ENCODE measurements around the gene HDDC3. TPM values are rescaled to one million over a fixed set of nuclear protein-coding genes. Genes with fewer than 3 reads are reported as not detected.

The HDDC3 gene
- total and polyA plus RNA-seq, 8 donors: 12.1 to 22.1 (median 19.2) TPM; not detected in 2

- Histone ChIP-seq H3K36me3 (peaks cover 4 to 79% (median 14%) of the 10 kb centered on the region in 4 donors), H3K27me3 (no peaks in the 10 kb centered on the region), H3K27ac (no peak overlapping the region), H3K9me3 (no peaks in the 10 kb centered on the region), H3K4me3 (no peak overlapping the region), H3K4me1 (no peaks in the 10 kb centered on the region)
- DNase-seq: no peak
- WGBS, 5 donors: 33 to 69% (median 47%) methylated on average over 1 of the region's 1 CpG
- intact Hi-C loops (cut with DNase I; ENCODE audit: low total_unique reads): no loop called here
- TF ChIP-seq POLR2A (IDR thresholded peaks at IDR 0.05): no peak
- TF ChIP-seq EP300 (IDR thresholded peaks at IDR 0.05): no peak
- TF ChIP-seq CTCF (IDR thresholded peaks at IDR 0.05): no peak
- no peak for TF ChIP-seq POLR2AphosphoS5 (IDR thresholded peaks at IDR 0.05)
Observed at GRCh38 chr15:90979582-90979981, 47.2 kb upstream of the HDDC3 start.

GRCh38 chr15:90974216-90974615, 41.9 kb upstream of the HDDC3 start:
- Histone ChIP-seq H3K27ac (no peak overlapping the region), H3K9me3 (no peaks in the 10 kb centered on the region), H3K4me1 (no peaks in the 10 kb centered on the region), H3K27me3 (no peaks in the 10 kb centered on the region), H3K36me3 (peaks cover 9 to 72% (median 20%) of the 10 kb centered on the region in 4 donors), H3K4me3 (no peak overlapping the region)
- no peak for DNase-seq
- TF ChIP-seq EP300 (IDR thresholded peaks at IDR 0.05): no peak
- no peak for TF ChIP-seq CTCF (IDR thresholded peaks at IDR 0.05)
- no peak for TF ChIP-seq POLR2A (IDR thresholded peaks at IDR 0.05)
- no peak for TF ChIP-seq POLR2AphosphoS5 (IDR thresholded peaks at IDR 0.05)
- WGBS, 5 donors: 92 to 97% (median 94%) methylated on average over 20 to 21 of the region's 21 CpGs
- intact Hi-C loops (cut with DNase I; ENCODE audit: low total_unique reads): no loop called here

- H3K4me3 ChIP-seq: no peak overlapping the region
- H3K27ac ChIP-seq: no peak overlapping the region
- H3K27me3 ChIP-seq: no peaks in the 10 kb centered on the region
- no peaks in the 10 kb centered on the region for H3K9me3 ChIP-seq
- WGBS, 5 donors: 87 to 98% (median 95%) methylated on average over 5 of the region's 5 CpGs
- no peaks in the 10 kb centered on the region for H3K4me1 ChIP-seq
- TF ChIP-seq EP300 (IDR thresholded peaks at IDR 0.05): no peak
- TF ChIP-seq POLR2A (IDR thresholded peaks at IDR 0.05): no peak
- TF ChIP-seq POLR2AphosphoS5 (IDR thresholded peaks at IDR 0.05): no peak
- TF ChIP-seq CTCF (IDR thresholded peaks at IDR 0.05): no peak
- H3K36me3 ChIP-seq: peaks cover 14 to 78% (median 26%) of the 10 kb centered on the region in 4 donors
- intact Hi-C loops (cut with DNase I; ENCODE audit: low total_unique reads): no loop called here
- DNase-seq: no peak
Observed at GRCh38 chr15:90972133-90972532, 39.8 kb upstream of the HDDC3 start.

GRCh38 chr15:90970274-90970673, 37.9 kb upstream of the HDDC3 start:
- Histone ChIP-seq H3K27ac (no peak overlapping the region), H3K27me3 (no peaks in the 10 kb centered on the region), H3K4me3 (no peak overlapping the region), H3K36me3 (peaks cover 17 to 80% (median 42%) of the 10 kb centered on the region in 4 donors), H3K4me1 (no peaks in the 10 kb centered on the region), H3K9me3 (no peaks in the 10 kb centered on the region)
- TF ChIP-seq CTCF (IDR thresholded peaks at IDR 0.05) (no peak), POLR2A (IDR thresholded peaks at IDR 0.05) (no peak), EP300 (IDR thresholded peaks at IDR 0.05) (no peak), POLR2AphosphoS5 (IDR thresholded peaks at IDR 0.05) (no peak)
- WGBS, 5 donors: 92 to 95% (median 93%) methylated on average over 7 of the region's 7 CpGs
- DNase-seq: no peak
- intact Hi-C loops (cut with DNase I; ENCODE audit: low total_unique reads): no loop called here

All from stomach (tissue), 9 donors.